ENCODE results near the gene CFAP299.

DNA sequence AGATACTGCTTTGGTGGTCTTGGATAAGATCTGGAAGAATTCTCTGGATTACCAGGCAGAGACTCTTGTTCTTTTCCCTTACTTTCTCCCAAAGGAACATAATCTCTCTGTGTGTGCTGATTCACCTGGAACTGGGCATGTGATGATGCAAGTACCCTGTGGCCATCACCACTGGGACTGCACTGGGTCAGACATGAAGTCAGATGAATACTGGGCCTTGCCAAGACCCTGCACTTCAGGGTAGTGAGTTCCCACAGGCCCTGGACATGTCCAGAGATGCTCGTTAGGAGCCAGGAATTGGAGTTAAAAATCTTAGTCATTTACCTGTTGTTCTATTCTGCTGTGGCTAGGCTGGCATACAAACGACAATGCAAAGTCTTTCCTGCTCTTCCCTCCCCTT, 404.8 kb downstream of the CFAP299 start:
- TF ChIP-seq, protein P1, sequence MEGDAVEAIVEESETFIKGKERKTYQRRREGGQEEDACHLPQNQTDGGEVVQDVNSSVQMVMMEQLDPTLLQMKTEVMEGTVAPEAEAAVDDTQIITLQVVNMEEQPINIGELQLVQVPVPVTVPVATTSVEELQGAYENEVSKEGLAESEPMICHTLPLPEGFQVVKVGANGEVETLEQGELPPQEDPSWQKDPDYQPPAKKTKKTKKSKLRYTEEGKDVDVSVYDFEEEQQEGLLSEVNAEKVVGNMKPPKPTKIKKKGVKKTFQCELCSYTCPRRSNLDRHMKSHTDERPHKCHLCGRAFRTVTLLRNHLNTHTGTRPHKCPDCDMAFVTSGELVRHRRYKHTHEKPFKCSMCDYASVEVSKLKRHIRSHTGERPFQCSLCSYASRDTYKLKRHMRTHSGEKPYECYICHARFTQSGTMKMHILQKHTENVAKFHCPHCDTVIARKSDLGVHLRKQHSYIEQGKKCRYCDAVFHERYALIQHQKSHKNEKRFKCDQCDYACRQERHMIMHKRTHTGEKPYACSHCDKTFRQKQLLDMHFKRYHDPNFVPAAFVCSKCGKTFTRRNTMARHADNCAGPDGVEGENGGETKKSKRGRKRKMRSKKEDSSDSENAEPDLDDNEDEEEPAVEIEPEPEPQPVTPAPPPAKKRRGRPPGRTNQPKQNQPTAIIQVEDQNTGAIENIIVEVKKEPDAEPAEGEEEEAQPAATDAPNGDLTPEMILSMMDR (IDR thresholded peaks at IDR 0.05): no peak
- no peak for TF ChIP-seq POLR2A (IDR thresholded peaks at IDR 0.05)

All from Peyer's patch (tissue), 4 donors.